ENCODE measurements around the gene APOD. TPM values are rescaled to one million over a fixed set of nuclear protein-coding genes. Genes with fewer than 3 reads are reported as not detected.

The APOD gene
- total and polyA plus RNA-seq, 10 of the 15 experiments (the other 5 are each of a cell fraction or from before 2014, with no cell fraction given), result 0.06 to 0.77 (median 0.47) TPM; not detected in 3

GRCh38 chr3:195616681-195617080 is 32.9 kb upstream of the APOD start:
- Histone ChIP-seq H3K4me3 (no peak overlapping the region), H3K27me3 (replicated peaks in 1 of 2; ENCODE audit: control insufficient read depth in 2 of 2, insufficient read depth in 2 of 2, low read length in 1 of 2) (no peaks in the 10 kb centered on the region; a peak in 2 of 4 replicates), H3K36me3 (ENCODE audit: control insufficient read depth in 2 of 2, insufficient read depth in 2 of 2, low read length in 1 of 2) (no peaks in the 10 kb centered on the region), H3K9ac (ENCODE audit: control insufficient read depth, insufficient read depth, low read length) (no peak overlapping the region), H4K20me1 (ENCODE audit: control insufficient read depth, insufficient read depth) (no peaks in the 10 kb centered on the region), H2AFZ (ENCODE audit: control insufficient read depth, low read depth, low read length) (no peak overlapping the region), H3K79me2 (ENCODE audit: control insufficient read depth, insufficient read depth, low read length) (no peaks in the 10 kb centered on the region), H3K27ac (ENCODE audit: control insufficient read depth, insufficient read depth) (no peak overlapping the region), H3K4me2 (ENCODE audit: control insufficient read depth, insufficient read depth) (no peak overlapping the region), H3K4me1 (ENCODE audit: control insufficient read depth, insufficient read depth, low read length) (no peaks in the 10 kb centered on the region), H3K9me3 (replicated peaks; ENCODE audit: control insufficient read depth, insufficient read depth, low read length) (no peaks in the 10 kb centered on the region)
- no TSS peak for BruUV-seq (replicated peaks)
- ChIA-PET POLR2A (no interaction called here), RAD21 (ENCODE audit: unreplicated experiment) (no interaction called here), CTCF (no interaction called here), SMC1A (ENCODE audit: uncharacterized antibody, unreplicated experiment) (no interaction called here)
- ATAC-seq (no peak), FAIRE-seq (no peak), DNase-seq (ENCODE audit: low read depth, low spot score) (no peak)
- intact Hi-C loops (cut with micrococcal nuclease; ENCODE audit: unreplicated experiment), result loop anchor here (5.0 kb wide), 1 partner anchor 101 kb away; no protein-coding TSS in a partner anchor
- in situ Hi-C loops (cut with MboI), result loop anchor here (5.0 kb wide), 1 partner anchor 111 kb away; no protein-coding TSS in a partner anchor
- WGBS (ENCODE audit: insufficient coverage, insufficient replicate concordance, low lambda C conversion rate, missing lambda C conversion rate), result 74% methylated on average over 9 of the region's 9 CpGs
- TF ChIP-seq CBX3 (IDR thresholded peaks at IDR 0.05; ENCODE audit: borderline replicate concordance, low read depth) (no peak), NFYB (IDR thresholded peaks at IDR 0.05; ENCODE audit: insufficient read depth, low read depth, low read length) (no peak), POU2F2 (IDR thresholded peaks at IDR 0.05; ENCODE audit: borderline replicate concordance, low read depth, low read length) (no peak), NFXL1 (IDR thresholded peaks at IDR 0.05; ENCODE audit: borderline replicate concordance) (no peak), ZBTB40 (IDR thresholded peaks at IDR 0.05; ENCODE audit: borderline replicate concordance) (no peak), MTA2 (IDR thresholded peaks at IDR 0.05; ENCODE audit: low read depth) (no peak), CEBPB (IDR thresholded peaks at IDR 0.05; ENCODE audit: borderline replicate concordance in 1 of 2, low read depth in 2 of 2, low read length in 2 of 2) (no peak), HSF1 (IDR thresholded peaks at IDR 0.05; ENCODE audit: low read depth, low read length) (no peak), SUPT20H (IDR thresholded peaks at IDR 0.05; ENCODE audit: borderline replicate concordance, control insufficient read depth, low read depth, low read length) (no peak), MYB (IDR thresholded peaks at IDR 0.05; ENCODE audit: borderline replicate concordance, low read depth, low read length) (no peak), E2F8 (IDR thresholded peaks at IDR 0.05; ENCODE audit: low read depth, partially characterized antibody) (no peak), FOXM1 (IDR thresholded peaks at IDR 0.05; ENCODE audit: low read depth, low read length) (no peak), E4F1 (IDR thresholded peaks at IDR 0.05; ENCODE audit: borderline replicate concordance, partially characterized antibody) (no peak)

Measured in GM12878 (cell line).